ENCODE data around the gene ELAVL4.

ELAVL4 gene

GRCh38 chr1:50108497-50109059, at the start of gene ELAVL4:
TSS of gene ELAVL4 (plus strand) at chr1:50108920. CDS start at chr1:50109190, 270 bp downstream.
- H3K27ac ChIP-seq = no peak within 1 kb of the TSS
- TF ChIP-seq, protein P1, sequence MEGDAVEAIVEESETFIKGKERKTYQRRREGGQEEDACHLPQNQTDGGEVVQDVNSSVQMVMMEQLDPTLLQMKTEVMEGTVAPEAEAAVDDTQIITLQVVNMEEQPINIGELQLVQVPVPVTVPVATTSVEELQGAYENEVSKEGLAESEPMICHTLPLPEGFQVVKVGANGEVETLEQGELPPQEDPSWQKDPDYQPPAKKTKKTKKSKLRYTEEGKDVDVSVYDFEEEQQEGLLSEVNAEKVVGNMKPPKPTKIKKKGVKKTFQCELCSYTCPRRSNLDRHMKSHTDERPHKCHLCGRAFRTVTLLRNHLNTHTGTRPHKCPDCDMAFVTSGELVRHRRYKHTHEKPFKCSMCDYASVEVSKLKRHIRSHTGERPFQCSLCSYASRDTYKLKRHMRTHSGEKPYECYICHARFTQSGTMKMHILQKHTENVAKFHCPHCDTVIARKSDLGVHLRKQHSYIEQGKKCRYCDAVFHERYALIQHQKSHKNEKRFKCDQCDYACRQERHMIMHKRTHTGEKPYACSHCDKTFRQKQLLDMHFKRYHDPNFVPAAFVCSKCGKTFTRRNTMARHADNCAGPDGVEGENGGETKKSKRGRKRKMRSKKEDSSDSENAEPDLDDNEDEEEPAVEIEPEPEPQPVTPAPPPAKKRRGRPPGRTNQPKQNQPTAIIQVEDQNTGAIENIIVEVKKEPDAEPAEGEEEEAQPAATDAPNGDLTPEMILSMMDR (conservative IDR thresholded peaks at IDR 0.05) = no peak
- TF ChIP-seq ZFX (IDR thresholded peaks at IDR 0.05) = no peak

DNA sequence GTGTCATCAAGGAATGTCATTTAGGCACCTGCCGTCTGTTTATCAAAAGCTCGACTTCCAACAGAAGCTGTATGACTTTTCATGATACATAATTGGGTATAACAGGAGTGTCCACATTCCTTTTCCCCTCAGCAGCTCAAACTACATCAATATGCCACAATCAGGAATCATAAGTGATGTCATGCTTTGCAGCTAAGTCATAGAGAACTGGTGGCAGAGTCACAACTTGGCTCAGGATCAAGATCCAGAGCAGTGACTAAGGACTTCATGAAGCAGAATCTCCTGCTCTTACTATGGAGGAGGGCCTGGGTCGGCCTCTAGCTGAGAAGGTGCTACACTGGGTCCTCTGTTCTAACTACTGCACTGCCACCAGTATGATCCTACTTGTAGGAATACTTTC, 48.4 kb upstream of the ELAVL4 start:
- no peak for TF ChIP-seq ZFX (IDR thresholded peaks at IDR 0.05)
- TF ChIP-seq, protein P1 (conservative IDR thresholded peaks at IDR 0.05) = no peak
- H3K27ac ChIP-seq = no peak overlapping the region

DNA sequence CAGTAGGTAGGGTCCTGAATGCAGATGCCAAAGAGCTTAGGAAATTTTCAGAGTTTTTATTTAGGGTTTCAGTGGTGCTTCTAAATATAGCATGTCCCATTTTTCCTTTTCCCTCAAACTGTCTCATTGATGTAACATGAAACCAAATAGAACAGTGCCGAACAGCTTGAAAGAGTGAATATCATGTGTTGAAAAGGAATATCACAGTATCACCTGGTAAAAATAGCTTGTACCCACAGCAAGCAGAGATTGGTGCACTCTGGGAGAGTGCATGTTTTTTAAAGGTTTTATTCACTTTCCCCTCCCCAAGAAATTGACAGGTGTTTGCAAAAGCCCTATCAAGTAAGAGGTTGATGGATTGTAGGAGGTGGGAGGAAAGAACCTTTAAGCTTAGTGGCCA, 41.9 kb upstream of the ELAVL4 start:
- TF ChIP-seq ZFX (IDR thresholded peaks at IDR 0.05) = no peak
- TF ChIP-seq, protein P1 (conservative IDR thresholded peaks at IDR 0.05) = no peak
- H3K27ac ChIP-seq = no peak overlapping the region

DNA sequence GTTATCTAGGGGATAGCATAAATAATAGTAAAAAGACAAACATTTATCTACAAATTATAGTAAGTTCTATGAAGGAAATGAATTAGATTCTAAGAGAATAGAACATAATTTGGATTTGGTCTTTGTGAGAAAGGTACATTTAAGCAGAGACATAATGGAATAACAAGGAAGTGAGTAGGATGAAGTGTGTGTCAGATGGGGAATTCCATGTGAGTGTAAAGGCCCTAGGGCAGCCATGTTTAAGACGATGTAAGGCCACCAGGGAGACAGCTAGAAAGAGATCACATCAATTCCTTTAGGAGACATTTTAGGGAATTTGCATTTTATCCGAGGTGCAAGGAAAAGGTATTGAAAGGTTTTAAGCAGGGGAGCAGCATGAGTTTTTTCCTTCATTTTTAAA, 33.8 kb upstream of the ELAVL4 start:
- H3K27ac ChIP-seq = no peak overlapping the region
- TF ChIP-seq ZFX (IDR thresholded peaks at IDR 0.05) = no peak
- TF ChIP-seq, protein P1 (conservative IDR thresholded peaks at IDR 0.05) = no peak

DNA sequence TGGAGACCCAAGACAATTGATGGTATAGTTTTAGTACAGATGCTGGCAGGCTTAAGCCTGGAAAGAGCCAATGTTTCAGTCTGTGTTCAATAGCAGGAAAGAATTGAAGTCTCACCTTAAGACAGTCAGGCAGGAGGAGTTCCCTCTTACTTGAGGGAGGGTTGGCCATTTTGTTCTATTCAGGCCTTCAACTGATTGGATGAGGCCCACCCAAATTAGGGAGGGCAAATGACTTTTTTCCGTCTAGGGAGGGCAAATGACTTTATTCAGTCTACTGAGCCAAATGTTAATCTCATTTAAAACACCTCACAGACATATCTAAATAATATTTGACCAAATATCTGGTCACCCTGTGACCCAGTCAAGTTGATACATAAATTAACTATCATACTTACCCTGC, 31.4 kb upstream of the ELAVL4 start:
- no peak overlapping the region for H3K27ac ChIP-seq
- no peak for TF ChIP-seq ZFX (IDR thresholded peaks at IDR 0.05)
- TF ChIP-seq, protein P1 (conservative IDR thresholded peaks at IDR 0.05) = no peak

DNA sequence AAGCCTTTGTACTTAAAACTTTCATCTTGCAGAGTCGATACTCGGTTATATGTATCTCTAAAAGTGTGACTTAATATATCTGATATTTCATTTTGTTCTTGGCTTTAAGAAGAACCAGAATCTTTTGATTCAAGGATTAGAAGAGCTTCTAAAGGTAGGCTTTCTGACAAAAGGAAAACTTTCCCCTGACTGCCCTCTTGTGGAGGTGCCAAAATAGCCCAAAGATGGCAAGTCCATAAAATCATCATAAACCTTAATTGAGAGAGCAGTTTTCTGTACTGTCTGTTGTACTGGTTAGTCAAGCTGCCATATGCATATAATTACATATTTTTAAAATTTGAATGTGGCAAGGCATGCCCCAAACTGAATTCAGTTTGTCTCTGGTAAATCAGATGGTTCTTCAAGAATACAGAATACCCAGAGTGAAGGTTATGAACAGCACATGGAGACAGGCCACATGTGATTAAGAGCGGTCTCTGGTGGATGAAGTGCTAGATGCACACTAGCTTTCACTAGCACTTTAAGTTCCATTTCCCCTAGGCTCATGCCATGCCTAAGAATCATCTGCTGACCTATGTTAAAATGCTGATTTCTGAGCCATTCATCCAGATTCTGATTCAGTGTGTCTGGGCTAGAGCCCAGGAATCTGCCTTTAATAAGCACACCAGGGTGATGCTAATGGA, 27.7 kb upstream of the ELAVL4 start:
- TF ChIP-seq, protein P1 (conservative IDR thresholded peaks at IDR 0.05) = peak; percentile 73
- TF ChIP-seq ZFX (IDR thresholded peaks at IDR 0.05) = no peak
- no peak overlapping the region for H3K27ac ChIP-seq

DNA sequence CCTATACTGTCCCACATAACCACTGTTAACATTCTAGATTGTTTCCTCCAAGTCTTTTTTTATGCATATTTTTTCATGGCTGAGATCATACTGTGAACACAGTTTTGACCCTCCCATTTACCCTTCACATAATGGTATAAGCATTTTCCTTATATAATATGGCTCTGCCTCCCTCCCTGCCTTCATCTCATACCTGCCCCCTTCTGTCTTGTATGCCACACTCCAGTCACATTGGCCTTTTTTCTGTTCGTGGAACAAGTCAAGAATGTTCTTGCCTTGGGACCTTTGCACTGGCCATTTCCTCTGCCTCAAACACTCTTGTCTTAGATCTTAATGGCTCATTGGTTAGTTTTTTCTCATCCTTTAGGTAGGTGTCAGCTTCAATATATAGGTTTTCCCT, 24.3 kb upstream of the ELAVL4 start:
- no peak for TF ChIP-seq ZFX (IDR thresholded peaks at IDR 0.05)
- TF ChIP-seq, protein P1 (conservative IDR thresholded peaks at IDR 0.05) = no peak
- H3K27ac ChIP-seq = no peak overlapping the region
